NCI-H1417 treated with DMSO at 0.1 percent for 48 hours (cell line): ENCODE measurements around the gene NAB1.

Experiments used
- DNase-seq: peaks from one replicate; lab custom pipeline; 2025; lab: John Stamatoyannopoulos, UW

Gene NAB1

DNA sequence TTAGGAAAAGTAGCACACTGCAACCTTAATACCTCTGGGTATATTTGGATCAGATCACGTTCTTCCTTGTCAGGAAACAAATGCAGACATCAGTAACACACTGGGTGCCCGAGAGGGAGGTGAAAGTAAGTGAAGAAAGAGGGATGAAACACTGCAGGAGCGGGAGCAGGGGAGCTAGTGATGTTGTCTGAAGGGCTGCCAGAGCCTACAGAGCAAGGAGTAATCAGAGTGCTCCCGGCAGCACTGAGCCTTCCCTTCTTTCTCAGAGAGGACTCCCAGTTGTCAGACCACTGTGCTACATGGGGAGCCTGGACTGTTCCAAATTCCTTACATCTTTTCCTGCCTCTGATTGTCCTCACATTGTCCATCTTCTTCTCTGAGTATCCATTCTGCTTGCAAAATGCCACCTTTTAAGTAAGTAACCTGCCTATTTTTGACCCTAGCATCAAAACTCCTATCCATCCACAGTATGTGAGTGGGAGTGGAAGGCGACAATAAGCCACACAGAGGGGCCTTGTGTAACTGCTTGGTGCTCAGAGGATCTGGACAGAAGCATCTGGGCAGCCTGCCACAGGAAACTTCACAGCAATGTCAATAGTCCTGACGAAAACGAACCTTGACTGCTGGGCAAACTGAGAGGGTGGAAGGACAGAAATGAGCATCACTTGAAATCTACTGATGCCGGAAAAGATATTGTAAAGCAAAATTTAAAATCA is 10.8 kb upstream of the NAB1 start:
- no peak for DNase-seq

DNA sequence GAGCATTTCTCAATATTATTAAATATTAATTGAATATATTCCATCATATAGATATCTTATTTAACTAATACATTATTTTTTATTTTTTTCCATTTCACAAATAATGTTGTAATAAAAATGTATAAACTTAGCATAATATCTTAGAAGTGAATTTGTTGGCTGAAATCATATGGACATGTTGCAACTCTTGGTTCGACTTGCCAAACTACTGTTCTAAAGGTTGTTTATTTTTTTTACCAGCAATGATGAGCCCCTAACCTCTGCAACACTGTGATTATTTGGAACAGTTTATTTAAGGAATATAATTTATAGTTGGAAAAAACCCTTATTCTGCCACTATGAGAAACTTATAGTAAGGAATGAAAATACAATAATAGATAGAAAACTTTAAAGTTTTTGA is 8.8 kb upstream of the NAB1 start:
- DNase-seq = no peak

DNA sequence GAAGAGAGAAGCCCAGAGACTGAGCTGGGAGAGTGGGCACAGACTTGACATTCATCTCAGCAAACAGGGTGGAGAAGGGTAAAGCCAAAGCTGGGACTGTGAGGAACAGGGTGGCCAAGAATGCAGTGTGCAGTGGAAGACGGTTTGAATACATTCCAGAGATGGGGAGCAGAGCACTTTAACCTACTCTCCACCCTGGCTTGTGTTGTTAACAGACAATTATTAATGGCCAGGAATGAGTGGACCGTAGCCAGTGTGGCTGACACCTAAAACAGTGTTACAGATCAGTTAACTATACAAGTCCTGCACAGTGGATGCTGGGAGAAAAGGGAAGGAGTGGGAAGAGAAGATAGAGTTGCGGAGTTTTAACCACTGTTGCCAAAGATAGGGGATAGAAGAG is 7.4 kb upstream of the NAB1 start:
- no peak for DNase-seq

DNA sequence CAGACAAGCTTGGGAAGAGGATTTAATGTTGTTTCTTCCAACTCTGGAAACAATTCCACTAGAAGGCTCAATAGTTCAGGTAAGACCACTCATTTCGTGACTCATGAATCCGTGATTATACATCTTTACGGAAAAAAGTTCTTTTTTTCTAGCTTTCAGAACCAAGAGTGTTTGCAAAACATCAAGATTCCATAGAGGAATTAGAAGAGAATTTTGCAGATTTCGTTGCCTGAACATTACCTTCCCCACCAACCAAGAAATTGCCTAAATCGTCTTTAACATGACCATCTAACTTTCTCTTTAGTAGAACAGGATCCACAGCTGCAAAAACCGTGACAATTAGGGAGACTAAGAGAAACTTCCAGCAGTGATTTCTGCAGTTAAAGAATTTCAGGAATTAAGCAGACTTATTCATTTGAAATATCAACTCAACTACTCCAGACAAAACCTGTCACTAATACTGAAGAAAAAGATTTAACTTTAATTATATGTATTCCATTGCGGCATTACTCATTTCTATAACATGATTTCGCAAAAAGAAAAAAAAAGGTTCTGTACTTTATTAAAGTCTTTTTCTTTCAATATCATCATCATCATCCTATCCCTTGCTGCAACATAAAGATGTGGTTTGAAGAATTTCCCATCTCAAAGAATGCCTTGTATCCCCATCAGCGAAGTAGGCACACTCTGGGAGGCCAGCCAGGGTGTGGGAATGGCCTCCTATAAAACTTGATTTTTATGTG is 1.9 kb upstream of the NAB1 start:
- DNase-seq = no peak

DNA sequence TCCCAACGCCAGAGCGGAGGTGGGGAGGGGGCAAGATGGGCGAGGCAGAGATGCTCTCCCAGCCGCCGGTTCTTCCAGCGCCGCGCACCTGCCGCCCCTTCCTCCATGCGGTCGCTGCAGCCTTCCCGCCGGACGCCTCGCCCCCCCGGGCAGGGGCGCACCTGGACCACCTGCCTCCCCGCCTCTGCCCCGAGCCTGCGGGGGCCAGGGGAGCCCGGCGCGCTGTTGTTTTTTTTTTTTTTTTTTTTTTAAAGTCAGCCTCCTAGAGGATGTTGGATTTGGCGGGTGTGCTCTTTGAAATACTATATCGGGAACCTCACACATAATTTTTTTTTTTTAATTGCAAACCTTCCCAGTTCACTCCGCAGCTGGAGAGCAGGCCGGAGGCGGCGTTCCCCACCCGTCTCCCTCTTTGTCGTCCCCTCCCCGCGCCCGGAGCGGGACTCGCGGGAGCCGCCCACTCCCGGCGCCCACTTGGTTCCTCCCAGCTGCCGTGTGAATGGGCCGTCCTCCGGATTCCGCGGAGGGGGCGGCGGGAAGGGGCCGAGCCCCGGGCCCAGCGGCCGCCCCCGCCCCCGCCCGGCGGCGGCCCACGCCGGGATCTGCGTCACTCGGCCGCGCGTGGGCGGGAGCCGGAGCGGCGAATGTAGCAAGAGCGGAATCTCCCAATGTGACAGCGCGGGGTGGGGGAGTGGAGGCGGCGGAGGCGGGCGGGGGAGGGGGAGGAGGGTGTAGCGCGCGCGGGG is 421 bp upstream of the NAB1 start:
- DNase-seq = peak; percentile 38

DNA sequence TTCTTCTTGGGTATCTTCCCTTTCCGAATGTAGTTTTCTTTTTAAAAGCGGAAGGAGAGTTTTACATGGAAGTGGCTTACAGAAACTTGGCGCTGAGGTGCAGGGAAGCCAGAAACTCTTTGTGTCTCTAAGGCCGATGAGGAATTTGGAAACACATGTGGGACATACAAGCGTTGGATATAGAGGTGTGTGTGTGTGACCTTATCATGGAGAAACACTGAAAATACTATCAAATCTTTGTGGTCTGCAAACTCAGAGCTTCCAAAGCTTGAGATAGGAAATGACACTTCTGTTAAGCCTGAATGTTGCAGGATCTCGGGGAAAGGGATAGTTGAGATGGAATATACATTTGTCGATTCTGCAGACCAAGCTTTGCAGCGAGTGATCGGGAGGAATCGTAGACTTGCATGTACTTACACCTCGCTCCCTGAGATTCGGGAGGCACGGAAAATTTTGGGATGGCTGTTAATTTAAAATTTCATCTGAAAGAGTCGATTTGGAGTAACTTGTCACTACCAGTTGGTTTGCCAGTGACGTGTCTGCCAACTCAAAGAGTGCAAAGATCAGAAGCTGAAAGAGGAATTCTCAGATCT is 1.0 kb downstream of the NAB1 start:
- DNase-seq = no peak

DNA sequence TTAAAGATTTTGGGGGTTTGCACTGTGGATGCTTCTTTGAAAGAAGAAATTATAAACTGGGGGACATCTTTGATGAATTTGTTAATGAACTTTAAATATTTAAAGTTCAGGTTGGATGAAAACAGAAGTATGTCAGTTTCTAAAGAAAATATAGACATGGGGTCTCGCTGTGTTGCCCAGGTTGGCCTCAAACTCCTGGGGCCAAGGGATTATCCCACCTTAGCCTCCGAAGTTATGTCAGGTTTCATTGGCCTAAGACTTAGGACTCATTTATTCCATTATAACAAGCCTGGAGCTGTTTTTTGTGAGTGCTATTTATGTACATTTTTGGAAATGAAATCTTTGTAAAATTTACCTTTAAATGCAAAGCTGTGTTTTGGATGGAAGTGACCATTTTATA is 2.5 kb downstream of the NAB1 start:
- no peak for DNase-seq

DNA sequence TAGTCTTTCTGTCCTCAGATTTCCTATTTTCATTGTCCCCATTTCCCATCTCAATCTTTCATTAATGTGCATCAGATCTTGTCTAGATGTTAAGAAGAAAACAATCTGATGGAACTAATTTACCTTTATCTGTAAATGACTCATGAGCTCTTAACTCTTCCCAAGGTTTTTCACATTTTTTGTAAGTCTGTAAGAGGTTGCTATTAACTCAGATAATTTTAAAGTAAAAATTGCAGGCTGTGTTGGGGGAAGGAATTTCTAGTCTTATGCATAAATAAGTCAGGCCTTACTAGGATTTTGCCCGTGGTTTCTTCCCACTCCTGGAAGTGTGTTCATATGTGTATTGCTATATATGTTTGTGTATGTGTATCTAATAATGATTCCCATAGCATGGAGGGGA is 4.3 kb downstream of the NAB1 start:
- DNase-seq = no peak

DNA sequence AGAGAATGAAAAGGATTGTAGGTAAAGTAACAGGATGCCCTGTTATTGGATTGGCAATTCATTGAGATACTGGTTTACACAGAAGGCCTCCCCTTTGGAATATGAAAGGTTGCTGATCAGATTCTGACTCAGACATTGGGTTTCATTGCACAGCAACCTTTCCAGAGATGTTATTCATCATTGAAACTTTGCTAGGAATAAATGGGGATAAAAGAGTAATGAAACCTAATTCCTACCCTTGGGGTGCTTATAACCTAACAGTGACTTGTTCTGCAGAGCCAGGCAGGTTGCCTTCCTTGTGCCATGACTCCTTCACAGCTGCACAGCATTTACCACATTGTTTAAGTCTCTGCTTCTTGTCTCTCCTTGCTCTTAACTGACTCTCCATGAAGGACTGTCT is 5.0 kb downstream of the NAB1 start:
- DNase-seq = no peak

DNA sequence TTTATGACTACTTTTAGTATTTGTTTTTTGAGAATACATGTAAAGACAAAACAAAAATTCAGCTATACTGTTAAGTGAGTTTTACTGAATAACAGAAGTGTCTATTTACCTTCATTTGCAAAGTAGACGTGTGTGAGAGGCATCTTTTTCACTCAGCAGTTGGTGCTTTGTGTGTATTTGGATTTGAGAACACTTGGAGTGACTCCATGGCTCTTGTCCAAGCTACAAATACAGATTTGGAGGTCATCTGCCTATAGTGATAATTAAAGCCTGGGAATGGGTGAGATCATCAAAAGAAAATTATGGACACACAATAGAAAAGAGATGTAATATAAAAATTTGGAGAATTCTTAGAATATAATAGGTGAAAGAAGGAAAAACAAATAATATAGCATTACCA is 6.2 kb downstream of the NAB1 start:
- no peak for DNase-seq

DNA sequence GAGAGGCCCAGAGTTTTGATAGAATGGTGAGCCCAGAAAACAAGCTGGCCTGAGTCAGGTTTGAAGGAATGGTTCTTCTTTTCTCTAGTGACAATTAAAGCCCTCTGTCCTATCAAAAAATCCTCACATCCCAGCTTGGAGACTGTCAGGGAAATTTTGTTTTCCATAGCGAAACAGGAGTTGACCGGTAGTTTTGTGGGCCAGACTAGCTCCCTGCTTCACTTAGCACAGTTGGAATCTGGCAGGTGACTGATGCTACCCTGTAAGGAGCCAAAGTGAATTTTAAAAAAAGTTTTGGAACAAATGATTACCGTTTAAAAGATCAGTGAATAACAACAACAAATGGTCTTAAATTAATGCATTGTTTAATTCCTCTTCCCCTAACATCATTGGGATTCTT is 6.7 kb downstream of the NAB1 start:
- DNase-seq = no peak

DNA sequence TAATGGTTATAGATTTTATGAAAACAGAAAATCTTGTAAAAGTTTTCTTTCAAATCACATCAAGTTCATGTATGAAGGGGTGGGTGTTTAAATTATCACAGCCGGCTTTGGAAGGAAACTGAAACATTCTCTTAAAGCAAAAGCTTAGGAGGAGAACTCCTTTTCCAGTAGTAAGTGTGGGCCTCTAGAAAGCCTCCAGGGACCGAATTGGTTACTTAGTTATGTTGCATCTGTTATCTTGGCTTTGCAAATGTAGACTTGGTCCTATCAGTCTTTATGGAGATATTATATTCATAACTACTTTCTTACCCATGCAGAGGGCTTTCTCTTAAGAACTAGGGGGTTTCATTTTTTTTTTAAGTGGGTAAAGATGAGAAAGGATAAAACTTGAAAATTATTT is 7.4 kb downstream of the NAB1 start:
- no peak for DNase-seq

DNA sequence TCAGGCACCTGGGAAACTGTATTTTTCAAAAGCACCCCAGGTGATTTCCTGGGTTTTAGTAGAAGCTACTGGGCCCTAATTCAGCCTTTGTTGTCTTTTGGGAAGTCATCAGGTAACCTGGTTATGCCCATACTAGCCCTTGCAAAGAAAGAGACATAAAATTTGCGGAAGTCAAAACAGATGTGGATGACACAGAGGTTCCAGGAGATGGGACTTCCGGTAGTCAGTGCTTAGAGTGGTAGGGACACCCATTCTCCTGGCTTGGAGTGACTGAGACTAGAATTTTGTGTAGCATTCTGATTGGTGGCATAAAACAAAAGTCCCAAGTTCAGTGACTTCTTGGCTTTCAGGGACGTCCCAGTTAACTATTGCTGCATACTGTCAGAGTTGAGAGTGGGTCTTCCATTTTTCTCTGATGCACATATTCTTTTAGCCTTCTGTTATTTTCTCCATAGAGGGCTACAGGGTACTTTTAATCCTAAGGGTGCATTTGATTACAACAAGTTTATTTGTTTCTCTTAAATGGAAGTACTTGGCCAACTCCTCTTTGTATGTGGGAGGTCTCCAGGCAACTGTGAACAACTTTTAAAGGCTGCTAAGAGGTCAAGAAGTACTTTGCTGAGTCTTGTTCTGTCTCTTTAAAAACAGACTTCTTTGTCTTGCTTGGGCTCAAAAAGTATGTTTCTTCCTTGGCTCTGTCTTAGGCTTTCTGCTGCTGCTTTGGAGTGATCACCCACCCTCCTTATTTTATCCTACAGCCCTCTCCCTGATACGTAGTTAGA is 8.8 kb downstream of the NAB1 start:
- no peak for DNase-seq

DNA sequence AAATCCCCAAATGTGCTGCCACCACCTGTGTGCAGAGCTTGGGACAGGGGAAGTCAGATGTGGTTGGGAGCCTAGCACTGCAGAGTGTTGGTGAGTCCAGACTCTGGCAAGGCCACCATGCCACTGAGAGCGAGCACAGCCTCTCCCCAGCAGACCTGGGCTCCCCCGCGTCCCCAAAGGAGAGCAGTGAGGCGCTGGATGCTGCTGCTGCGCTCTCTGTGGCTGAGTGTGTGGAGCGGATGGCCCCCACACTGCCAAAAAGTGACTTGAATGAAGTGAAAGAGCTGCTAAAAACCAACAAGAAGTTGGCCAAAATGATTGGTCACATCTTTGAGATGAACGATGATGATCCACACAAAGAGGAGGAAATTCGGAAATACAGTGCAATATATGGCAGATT is 10.7 kb downstream of the NAB1 start:
- DNase-seq = no peak

DNA sequence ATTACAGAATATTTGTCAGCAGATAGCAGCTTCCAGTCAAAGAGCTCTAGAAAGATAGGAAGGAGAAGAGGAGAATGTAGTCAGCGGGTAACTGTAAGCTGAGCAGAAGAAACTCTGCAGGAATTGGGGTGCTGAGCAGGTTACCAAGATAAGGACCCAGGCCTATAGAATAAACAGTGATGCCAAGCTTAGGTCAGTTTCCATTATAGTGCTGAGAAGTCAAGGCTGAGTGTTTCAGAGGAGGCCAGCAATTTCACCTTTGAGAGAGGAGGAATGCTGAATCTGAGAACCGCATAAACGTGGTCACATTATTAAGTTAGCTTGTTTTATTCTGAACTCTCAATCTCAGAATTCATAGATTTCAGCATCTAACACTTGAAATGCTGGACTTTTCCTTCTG is 13.9 kb downstream of the NAB1 start:
- DNase-seq = no peak

DNA sequence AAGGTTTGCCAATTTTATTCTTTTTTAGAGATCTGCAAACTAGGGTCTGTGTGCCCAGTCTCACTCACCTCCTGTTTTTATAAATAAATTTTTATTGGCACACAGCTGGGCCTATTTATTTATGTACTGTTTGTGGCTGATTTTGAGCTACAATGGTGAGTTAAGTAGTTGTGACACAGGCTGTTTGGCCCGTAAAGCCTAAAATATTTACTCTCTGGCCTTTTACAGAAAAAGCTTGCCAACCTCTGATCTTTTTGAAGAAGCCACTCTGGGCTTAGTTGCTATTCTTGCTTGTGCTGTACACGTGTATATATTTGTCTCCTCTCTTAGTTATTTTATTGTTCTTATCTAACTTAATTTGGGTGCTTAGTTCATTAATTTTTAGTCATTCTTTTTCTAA is 14.5 kb downstream of the NAB1 start:
- no peak for DNase-seq

DNA sequence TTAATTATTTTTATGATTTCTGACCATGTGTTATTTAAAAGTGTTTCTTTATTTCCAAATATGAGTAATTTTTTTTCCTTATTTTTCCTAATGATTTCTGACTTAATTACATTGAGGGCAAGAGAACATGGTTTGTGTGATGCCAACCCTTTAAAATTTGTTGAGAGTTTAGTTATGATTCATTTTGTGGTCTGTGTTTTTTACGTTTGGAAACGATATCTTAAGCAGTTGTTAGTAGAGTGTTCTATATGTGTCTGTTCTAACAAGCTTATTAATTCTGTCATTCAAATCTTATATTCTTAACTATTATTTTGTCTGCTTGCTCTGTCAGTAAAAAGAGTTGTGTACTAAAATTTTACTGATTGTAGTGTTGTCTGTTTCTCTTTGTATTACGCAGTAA is 15.0 kb downstream of the NAB1 start:
- DNase-seq = no peak

DNA sequence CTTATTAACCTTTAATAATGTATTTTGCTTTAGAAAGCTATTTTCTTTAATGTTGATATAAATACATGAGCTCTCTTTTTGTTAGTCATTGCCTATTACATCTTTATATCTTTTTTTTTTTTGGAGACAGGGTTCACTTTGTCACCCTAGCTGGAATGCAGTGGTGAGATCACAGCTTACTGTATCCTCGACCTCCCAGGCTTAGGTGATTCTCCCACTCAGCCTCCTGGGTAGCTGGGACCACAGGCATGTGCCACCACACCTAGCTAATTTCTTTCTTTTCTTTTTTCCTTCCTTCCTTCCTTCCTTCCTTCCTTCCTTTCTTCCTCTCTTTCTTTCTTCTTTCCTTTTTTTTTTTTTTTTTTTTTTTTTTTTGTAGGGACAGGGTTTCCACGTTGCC is 15.4 kb downstream of the NAB1 start:
- no peak for DNase-seq

DNA sequence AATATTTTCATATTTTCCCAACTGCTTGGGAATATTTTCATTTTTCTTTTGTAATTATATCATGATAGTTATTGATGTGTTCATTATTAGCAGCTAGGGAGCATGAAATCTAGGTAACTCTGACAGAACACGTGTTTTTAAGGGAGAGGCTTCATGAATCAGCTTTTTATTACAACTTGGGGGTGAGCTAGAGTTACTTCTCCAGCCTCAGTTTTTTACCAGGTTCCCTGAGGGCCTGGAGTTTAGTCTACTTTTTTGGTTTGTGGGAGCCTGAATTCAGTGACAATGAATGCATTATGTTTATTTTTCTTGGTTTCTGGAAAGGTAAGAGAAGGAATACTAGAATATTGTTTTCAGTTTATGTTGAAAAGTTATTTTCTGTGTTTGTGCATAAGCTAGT is 18.0 kb downstream of the NAB1 start:
- DNase-seq = no peak

DNA sequence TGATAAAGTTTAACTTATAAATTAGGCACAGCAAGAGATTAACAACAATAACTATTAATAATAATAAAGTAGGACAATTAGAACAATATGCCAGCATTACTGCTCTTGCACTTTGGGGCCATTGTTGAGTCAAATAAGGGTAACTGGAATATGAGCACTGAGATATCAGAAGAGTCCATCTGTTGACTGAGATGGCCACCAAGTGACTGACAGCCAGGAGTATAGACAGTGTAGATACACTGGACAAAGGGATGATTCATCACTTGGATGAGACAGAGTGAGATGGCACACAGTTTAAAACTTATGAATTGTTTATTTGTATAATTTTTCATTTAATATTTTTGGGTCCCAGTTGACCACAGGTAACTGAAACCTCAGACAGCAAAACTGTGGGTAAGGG is 20.0 kb downstream of the NAB1 start:
- DNase-seq = no peak

DNA sequence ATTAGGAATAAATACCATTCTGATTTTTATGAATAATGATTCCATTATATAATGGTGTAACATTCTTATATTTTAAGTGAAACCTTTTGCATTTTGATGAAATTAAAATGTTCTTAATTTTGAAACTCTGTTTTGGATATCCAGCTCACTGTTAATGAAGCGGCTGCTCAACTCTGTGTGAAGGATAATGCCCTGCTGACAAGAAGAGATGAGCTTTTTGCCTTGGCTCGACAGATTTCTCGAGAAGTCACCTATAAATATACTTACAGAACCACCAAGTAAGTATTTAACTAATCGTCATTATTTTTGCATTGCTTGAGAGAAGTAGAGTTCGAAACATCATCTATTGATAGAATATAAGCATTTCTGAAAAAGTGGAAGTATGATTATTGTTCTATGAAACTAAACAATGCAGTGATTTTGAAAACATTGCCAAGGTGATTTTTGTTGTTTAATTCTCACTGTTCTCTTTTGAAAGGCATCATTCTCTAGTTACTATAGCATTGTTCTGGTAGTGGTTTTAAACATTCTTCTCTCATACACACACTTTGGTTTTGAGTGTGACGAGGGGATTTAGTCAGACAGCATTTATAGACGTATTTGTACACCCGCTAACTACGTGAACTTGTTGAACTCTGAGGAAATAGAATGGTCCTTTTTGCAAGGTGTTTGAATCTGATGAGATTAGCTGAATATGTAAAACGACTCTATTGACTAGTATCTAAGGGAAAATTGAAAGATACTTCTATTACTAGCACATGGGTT is 21.5 kb downstream of the NAB1 start:
- no peak for DNase-seq
